Bronchial epithelial cell (primary cell): ENCODE measurements around the gene TRHDE. TPM values are rescaled to one million over a fixed set of nuclear protein-coding genes. Genes with fewer than 3 reads are reported as not detected.

Experiments
- DNase-seq: peaks from one replicate; pipeline ENCODE4 v3.0.0-alpha.2; 2010; ENCODE audit warnings: low read depth
- FAIRE-seq: peaks from 2 replicates; lab custom pipeline; 2011; peaks lifted over from hg19 to GRCh38; lab: Jason Lieb, UNC
- H3K27me3 ChIP-seq: 2 replicates; pipeline ENCODE4 v1.5.1; 2011; ENCODE audit warnings: low read length; ENCODE audit not compliant: control insufficient read depth, insufficient read depth
- H3K36me3 ChIP-seq: 2 replicates; pipeline ENCODE4 v1.5.1; 2011; ENCODE audit warnings: low read length; ENCODE audit not compliant: control insufficient read depth, insufficient read depth
- H3K4me3 ChIP-seq: 2 replicates; pipeline ENCODE4 v1.5.1; 2011; ENCODE audit warnings: mild to moderate bottlenecking, low read depth, low read length, control low read depth
- total RNA-seq: library from RNA; depleted of rRNA; stranded (reverse); fragments of >200 nt; gene quantifications from 2 replicates; pipeline ENCODE4 v1.2.1, GENCODE V29; 2014
- TF ChIP-seq, protein P1 (sequence below): IDR thresholded peaks from 2 replicates; pipeline ENCODE4 v1.5.1; 2011; ENCODE audit warnings: mild to moderate bottlenecking, moderate library complexity, low read length, control low read depth, inconsistent platforms; ENCODE audit not compliant: insufficient read depth, severe bottlenecking

TRHDE gene
- total RNA-seq, 1 donor from 2014 or later: 0.26 TPM

DNA sequence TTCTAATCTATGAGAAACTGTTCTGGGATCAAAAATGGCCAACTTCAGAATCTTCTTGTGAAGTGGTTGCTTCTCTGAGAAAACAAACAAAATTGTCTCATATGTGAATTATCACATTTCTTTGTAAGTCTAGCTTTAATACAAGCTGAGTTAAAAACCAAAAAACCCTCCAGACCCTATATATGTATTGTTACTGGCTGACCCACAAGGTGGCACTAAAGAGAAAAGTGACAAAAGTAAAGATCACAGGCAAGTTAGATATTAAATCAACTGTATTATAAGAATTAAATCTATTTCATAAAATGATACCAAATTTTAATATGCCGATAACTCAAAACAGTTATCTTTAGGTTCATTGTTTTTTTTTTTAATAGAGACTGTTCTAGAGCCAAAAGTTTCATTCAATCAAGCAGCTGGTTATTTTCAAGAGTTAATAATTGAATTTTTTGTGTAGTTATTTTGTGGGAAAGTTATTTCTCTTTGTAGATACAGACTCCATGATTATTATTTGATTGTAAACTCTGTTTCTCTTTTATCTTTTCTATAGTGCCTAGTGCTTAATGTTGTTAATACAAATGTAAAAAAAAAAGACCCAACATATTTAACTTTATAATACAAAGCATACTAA is 7.5 kb upstream of the TRHDE start:
- Histone ChIP-seq H3K4me3 (no peak overlapping the region), H3K27me3 (no peaks in the 10 kb centered on the region), H3K36me3 (no peaks in the 10 kb centered on the region)
- TF ChIP-seq, protein P1, sequence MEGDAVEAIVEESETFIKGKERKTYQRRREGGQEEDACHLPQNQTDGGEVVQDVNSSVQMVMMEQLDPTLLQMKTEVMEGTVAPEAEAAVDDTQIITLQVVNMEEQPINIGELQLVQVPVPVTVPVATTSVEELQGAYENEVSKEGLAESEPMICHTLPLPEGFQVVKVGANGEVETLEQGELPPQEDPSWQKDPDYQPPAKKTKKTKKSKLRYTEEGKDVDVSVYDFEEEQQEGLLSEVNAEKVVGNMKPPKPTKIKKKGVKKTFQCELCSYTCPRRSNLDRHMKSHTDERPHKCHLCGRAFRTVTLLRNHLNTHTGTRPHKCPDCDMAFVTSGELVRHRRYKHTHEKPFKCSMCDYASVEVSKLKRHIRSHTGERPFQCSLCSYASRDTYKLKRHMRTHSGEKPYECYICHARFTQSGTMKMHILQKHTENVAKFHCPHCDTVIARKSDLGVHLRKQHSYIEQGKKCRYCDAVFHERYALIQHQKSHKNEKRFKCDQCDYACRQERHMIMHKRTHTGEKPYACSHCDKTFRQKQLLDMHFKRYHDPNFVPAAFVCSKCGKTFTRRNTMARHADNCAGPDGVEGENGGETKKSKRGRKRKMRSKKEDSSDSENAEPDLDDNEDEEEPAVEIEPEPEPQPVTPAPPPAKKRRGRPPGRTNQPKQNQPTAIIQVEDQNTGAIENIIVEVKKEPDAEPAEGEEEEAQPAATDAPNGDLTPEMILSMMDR: peak; percentile 22
- FAIRE-seq: no peak
- peak; percentile 18 for DNase-seq

DNA sequence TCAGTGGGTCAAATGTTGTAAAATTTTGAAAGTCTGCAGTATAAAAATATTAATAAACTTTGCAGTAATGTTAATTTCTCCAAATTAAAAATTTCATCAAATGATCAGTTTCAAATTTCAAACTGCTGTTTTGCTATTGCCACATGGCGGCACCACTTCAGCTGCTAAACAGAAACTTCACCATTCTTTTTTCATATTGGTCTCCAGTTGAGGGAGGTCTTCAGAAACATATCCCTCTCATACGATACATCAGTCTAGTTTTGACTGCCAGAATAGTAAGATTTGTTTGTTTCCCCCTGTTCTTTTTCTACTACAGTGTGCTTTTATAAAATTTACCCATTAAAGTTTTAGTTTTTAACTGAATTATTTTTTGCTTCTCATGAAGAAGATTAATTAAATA is 4.2 kb upstream of the TRHDE start:
- H3K27me3 ChIP-seq: peaks cover 20% of the 10 kb centered on the region
- no peak for DNase-seq
- FAIRE-seq: no peak
- H3K36me3 ChIP-seq: no peaks in the 10 kb centered on the region
- TF ChIP-seq, protein P1: no peak
- no peak overlapping the region for H3K4me3 ChIP-seq

DNA sequence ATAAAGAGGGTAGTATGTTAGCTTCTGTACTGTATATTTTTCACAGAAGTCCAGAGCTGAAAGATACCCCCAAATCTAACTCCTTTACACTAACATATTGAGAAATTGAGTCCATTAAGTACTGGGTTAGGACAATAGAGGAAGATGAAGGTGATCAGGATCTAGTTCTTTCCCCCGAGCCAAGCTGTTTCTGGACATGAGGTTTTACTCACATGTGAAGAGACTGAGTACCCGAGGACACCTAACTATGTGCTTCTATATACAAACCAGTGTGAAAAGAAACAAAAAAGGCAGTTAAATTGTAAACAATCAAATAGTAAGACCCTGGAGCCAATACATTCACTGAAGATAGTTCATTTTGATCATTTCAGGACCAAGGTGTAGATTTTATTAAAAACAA is 3.8 kb upstream of the TRHDE start:
- DNase-seq (no peak), FAIRE-seq (no peak)
- Histone ChIP-seq H3K4me3 (no peak overlapping the region), H3K36me3 (no peaks in the 10 kb centered on the region), H3K27me3 (peaks cover 24% of the 10 kb centered on the region)
- TF ChIP-seq, protein P1: no peak

DNA sequence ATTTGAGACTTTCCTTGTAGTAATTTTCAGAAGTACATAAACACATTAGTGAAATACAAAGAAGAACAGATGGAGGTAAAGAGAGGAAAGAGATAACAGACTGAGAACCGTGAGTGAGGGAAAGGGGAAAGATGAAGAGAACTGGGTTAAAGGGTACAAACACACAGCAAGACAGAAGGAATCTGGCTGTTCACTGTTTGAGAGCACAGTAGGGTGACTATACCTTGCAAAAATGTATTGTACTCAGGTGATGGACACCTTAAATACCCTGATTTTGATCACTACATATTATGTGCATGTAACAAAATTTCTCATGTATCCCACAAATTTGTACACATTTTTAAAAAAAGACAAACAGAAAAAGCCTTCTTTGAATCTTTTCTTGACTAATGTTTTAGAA is 2.7 kb upstream of the TRHDE start:
- H3K36me3 ChIP-seq: no peaks in the 10 kb centered on the region
- DNase-seq (no peak), FAIRE-seq (no peak)
- no peak overlapping the region for H3K4me3 ChIP-seq
- TF ChIP-seq, protein P1: no peak
- peaks cover 33% of the 10 kb centered on the region for H3K27me3 ChIP-seq

DNA sequence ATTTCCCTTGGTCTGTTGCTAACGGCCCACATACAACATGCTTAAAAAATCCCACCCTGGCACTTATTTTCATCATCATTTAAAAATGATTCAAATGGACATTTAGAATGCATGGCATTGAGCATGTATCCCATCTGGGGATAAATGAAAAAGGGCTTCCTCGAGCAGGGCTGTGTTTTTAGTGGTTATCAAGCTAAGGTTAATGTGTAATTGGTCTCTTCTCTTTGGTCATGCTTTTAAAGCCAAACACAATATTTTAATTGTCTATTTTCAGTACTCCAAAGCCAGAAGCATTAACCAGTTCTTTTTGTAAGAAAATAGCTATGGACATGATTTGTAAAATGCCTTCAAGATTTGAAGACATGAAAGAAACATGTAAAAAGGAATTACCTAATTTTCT is 1.9 kb upstream of the TRHDE start:
- no peak for FAIRE-seq
- no peaks in the 10 kb centered on the region for H3K36me3 ChIP-seq
- no peak for DNase-seq
- TF ChIP-seq, protein P1: no peak
- H3K27me3 ChIP-seq: peaks cover 35% of the 10 kb centered on the region
- H3K4me3 ChIP-seq: no peak overlapping the region

DNA sequence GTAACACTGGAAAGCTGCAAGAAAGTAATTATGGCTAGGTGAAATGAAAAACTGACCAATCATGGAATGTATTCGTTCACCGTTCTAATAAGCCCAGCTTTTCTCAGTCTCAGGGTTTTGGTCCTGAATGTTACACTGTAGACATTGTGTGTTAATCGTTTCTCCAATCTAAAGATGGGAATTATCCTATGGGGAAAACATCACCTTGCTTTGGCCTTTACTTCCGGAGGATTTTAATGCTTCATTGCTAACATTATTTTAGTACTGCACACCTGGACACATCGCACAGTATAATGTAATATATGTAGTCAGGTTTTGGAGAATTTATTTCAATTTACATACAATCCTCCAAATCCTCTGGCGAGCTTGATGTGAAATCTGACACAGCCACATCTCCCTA is 1.2 kb upstream of the TRHDE start:
- TF ChIP-seq, protein P1: no peak
- Histone ChIP-seq H3K27me3 (peaks cover 35% of the 10 kb centered on the region), H3K4me3 (no peak overlapping the region), H3K36me3 (no peaks in the 10 kb centered on the region)
- FAIRE-seq: no peak
- no peak for DNase-seq
